T-helper 2 cell treated with Interferon-gamma antibody and Interleukin-4, amounts not matched to agents 5 μg/mL and 100 μg/mL, for 36 hours (primary cell): ENCODE measurements around the gene TMEM147.

Experiments
- DNase-seq: peaks from one replicate; pipeline ENCODE4 v3.0.0; 2021; ENCODE audit warnings: low spot score
- H3K27ac Mint-ChIP-seq: one replicate; pipeline ENCODE4 v1.8.0; 2021; ENCODE audit warnings: mild to moderate bottlenecking, mixed read lengths
- H3K27me3 Mint-ChIP-seq: one replicate; pipeline ENCODE4 v1.8.0; 2021; ENCODE audit warnings: low read depth, mixed read lengths
- H3K36me3 Mint-ChIP-seq: one replicate; pipeline ENCODE4 v1.8.0; 2021; ENCODE audit warnings: low read depth, mixed read lengths
- H3K4me1 Mint-ChIP-seq: one replicate; pipeline ENCODE4 v1.8.0; 2021; ENCODE audit warnings: low read depth, mixed read lengths
- H3K4me3 Mint-ChIP-seq: one replicate; pipeline ENCODE4 v1.8.0; 2022; ENCODE audit warnings: mild to moderate bottlenecking, moderate library complexity, mixed read lengths
- H3K9me3 Mint-ChIP-seq: one replicate; pipeline ENCODE4 v1.8.0; 2021; ENCODE audit warnings: mixed read lengths

TMEM147 gene

GRCh38 chr19:35529241-35530218 is 15.9 kb upstream of the TMEM147 start:
- no peak overlapping the region for H3K4me3 Mint-ChIP-seq
- H3K9me3 Mint-ChIP-seq, result no peaks in the 10 kb centered on the region
- H3K27me3 Mint-ChIP-seq, result peaks cover 23% of the 10 kb centered on the region
- DNase-seq, result no peak
- H3K36me3 Mint-ChIP-seq, result no peaks in the 10 kb centered on the region
- H3K4me1 Mint-ChIP-seq, result peaks cover 6% of the 10 kb centered on the region
- H3K27ac Mint-ChIP-seq, result no peak overlapping the region

- no peak overlapping the region for H3K4me3 Mint-ChIP-seq
- no peak for DNase-seq
- peaks cover 27% of the 10 kb centered on the region for H3K27me3 Mint-ChIP-seq
- peaks cover 4% of the 10 kb centered on the region for H3K4me1 Mint-ChIP-seq
- H3K36me3 Mint-ChIP-seq, result no peaks in the 10 kb centered on the region
- no peak overlapping the region for H3K27ac Mint-ChIP-seq
- no peaks in the 10 kb centered on the region for H3K9me3 Mint-ChIP-seq
Observed at GRCh38 chr19:35531291-35531690, 14.1 kb upstream of the TMEM147 start.

- H3K27me3 Mint-ChIP-seq, result peaks cover 27% of the 10 kb centered on the region
- DNase-seq, result no peak
- no peaks in the 10 kb centered on the region for H3K9me3 Mint-ChIP-seq
- no peak within 1 kb of the TSS for H3K27ac Mint-ChIP-seq
- peaks cover 4% of the 10 kb centered on the region for H3K4me1 Mint-ChIP-seq
- no peaks in the 10 kb centered on the region for H3K36me3 Mint-ChIP-seq
- peak within 1 kb of the TSS; percentile 53 for H3K4me3 Mint-ChIP-seq
Observed at GRCh38 chr19:35533201-35533821, 12.1 kb upstream of the TMEM147 start, which contains the start of gene GAPDHS. GAPDHS (plus strand) TSS chr19:35533456; CDS start chr19:35533528, 72 bp downstream.

- DNase-seq, result peak; percentile 26
- Mint-ChIP-seq H3K4me3 (peak overlapping the region; percentile 53), H3K9me3 (no peaks in the 10 kb centered on the region), H3K36me3 (no peaks in the 10 kb centered on the region), H3K27ac (no peak overlapping the region), H3K27me3 (peaks cover 22% of the 10 kb centered on the region), H3K4me1 (peaks cover 4% of the 10 kb centered on the region)
Observed at GRCh38 chr19:35533822-35534392, 11.5 kb upstream of the TMEM147 start.

GRCh38 chr19:35534803-35535480 is 10.5 kb upstream of the TMEM147 start:
- Mint-ChIP-seq H3K36me3 (no peaks in the 10 kb centered on the region), H3K9me3 (no peaks in the 10 kb centered on the region), H3K4me3 (no peak overlapping the region), H3K4me1 (peaks cover 4% of the 10 kb centered on the region), H3K27ac (no peak overlapping the region), H3K27me3 (peaks cover 18% of the 10 kb centered on the region)
- DNase-seq, result no peak

- Mint-ChIP-seq H3K27ac (no peak overlapping the region), H3K4me1 (peaks cover 3% of the 10 kb centered on the region), H3K4me3 (no peak overlapping the region), H3K27me3 (peaks cover 3% of the 10 kb centered on the region), H3K36me3 (no peaks in the 10 kb centered on the region), H3K9me3 (no peaks in the 10 kb centered on the region)
- DNase-seq, result no peak
Observed at GRCh38 chr19:35539314-35539713, 6.1 kb upstream of the TMEM147 start.

GRCh38 chr19:35539850-35540249 is 5.6 kb upstream of the TMEM147 start:
- peaks cover 2% of the 10 kb centered on the region for H3K27me3 Mint-ChIP-seq
- no peak overlapping the region for H3K4me3 Mint-ChIP-seq
- DNase-seq, result no peak
- H3K9me3 Mint-ChIP-seq, result no peaks in the 10 kb centered on the region
- no peak overlapping the region for H3K27ac Mint-ChIP-seq
- H3K36me3 Mint-ChIP-seq, result no peaks in the 10 kb centered on the region
- peaks cover 7% of the 10 kb centered on the region for H3K4me1 Mint-ChIP-seq

GRCh38 chr19:35540356-35540927 is 5.0 kb upstream of the TMEM147 start:
- Mint-ChIP-seq H3K36me3 (no peaks in the 10 kb centered on the region), H3K9me3 (no peaks in the 10 kb centered on the region), H3K27ac (no peak overlapping the region), H3K4me3 (no peak overlapping the region), H3K27me3 (no peaks in the 10 kb centered on the region), H3K4me1 (peaks cover 8% of the 10 kb centered on the region)
- no peak for DNase-seq

- Mint-ChIP-seq H3K9me3 (no peaks in the 10 kb centered on the region), H3K27ac (no peak overlapping the region), H3K4me1 (peaks cover 16% of the 10 kb centered on the region), H3K27me3 (no peaks in the 10 kb centered on the region), H3K36me3 (no peaks in the 10 kb centered on the region), H3K4me3 (no peak overlapping the region)
- no peak for DNase-seq
Observed at GRCh38 chr19:35542209-35542608, 3.2 kb upstream of the TMEM147 start.

GRCh38 chr19:35543280-35544109 is 1.9 kb upstream of the TMEM147 start:
- H3K9me3 Mint-ChIP-seq, result no peaks in the 10 kb centered on the region
- H3K4me1 Mint-ChIP-seq, result peaks cover 16% of the 10 kb centered on the region
- no peak overlapping the region for H3K4me3 Mint-ChIP-seq
- no peaks in the 10 kb centered on the region for H3K27me3 Mint-ChIP-seq
- no peak for DNase-seq
- no peak overlapping the region for H3K27ac Mint-ChIP-seq
- H3K36me3 Mint-ChIP-seq, result no peaks in the 10 kb centered on the region

GRCh38 chr19:35544110-35544802 is 1.2 kb upstream of the TMEM147 start:
- Mint-ChIP-seq H3K4me3 (peak overlapping the region; percentile 95), H3K36me3 (no peaks in the 10 kb centered on the region), H3K27ac (peak overlapping the region; percentile 85), H3K4me1 (peaks cover 17% of the 10 kb centered on the region), H3K27me3 (no peaks in the 10 kb centered on the region), H3K9me3 (no peaks in the 10 kb centered on the region)
- DNase-seq, result no peak

GRCh38 chr19:35545855-35546381 is 492 bp downstream of the TMEM147 start:
- Mint-ChIP-seq H3K27ac (peak overlapping the region; percentile 92), H3K36me3 (no peaks in the 10 kb centered on the region), H3K4me1 (peaks cover 18% of the 10 kb centered on the region), H3K9me3 (no peaks in the 10 kb centered on the region), H3K4me3 (peak overlapping the region; percentile 95), H3K27me3 (no peaks in the 10 kb centered on the region)
- peak; percentile 67 for DNase-seq
